Astrocyte (in vitro differentiated cells and primary cell): ENCODE data around the gene PTPRK. TPM values are rescaled to one million over a fixed set of nuclear protein-coding genes. Genes with fewer than 3 reads are reported as not detected.

Experiments used
- DNase-seq: peaks from one replicate; pipeline ENCODE4 v3.0.0-alpha.2; 2010; ENCODE audit warnings: low read depth
- FAIRE-seq: peaks from 2 replicates; lab custom pipeline; 2011; peaks lifted over from hg19 to GRCh38; lab: Jason Lieb, UNC
- H2AFZ ChIP-seq: 2 replicates; pipeline ENCODE4 v1.6.0; 2012; ENCODE audit warnings: low read depth, low read length, inconsistent platforms
- H3K27ac ChIP-seq: 2 replicates; pipeline ENCODE4 v1.5.1; 2011; ENCODE audit warnings: low read depth, low read length, inconsistent platforms
- H3K27me3 ChIP-seq: 2 replicates; pipeline ENCODE4 v1.6.0; 2011; ENCODE audit warnings: low read length, inconsistent platforms; ENCODE audit not compliant: insufficient read depth
- H3K36me3 ChIP-seq: 2 replicates; pipeline ENCODE4 v1.5.1; 2011; ENCODE audit warnings: low read length, inconsistent platforms; ENCODE audit not compliant: insufficient read depth
- H3K4me1 ChIP-seq: 2 replicates; pipeline ENCODE4 v1.5.1; 2011; ENCODE audit warnings: low read length, inconsistent platforms; ENCODE audit not compliant: insufficient read depth
- H3K4me2 ChIP-seq: 2 replicates; pipeline ENCODE4 v1.6.0; 2012; ENCODE audit warnings: low read length, inconsistent platforms
- H3K4me3 ChIP-seq: 2 replicates; pipeline ENCODE4 v1.5.1; 2011; ENCODE audit warnings: low read depth, mild to moderate bottlenecking, low read length, inconsistent platforms; ENCODE audit not compliant: insufficient read depth
- H3K79me2 ChIP-seq: 2 replicates; pipeline ENCODE4 v1.6.0; 2012; ENCODE audit warnings: mild to moderate bottlenecking, low read length, inconsistent platforms; ENCODE audit not compliant: insufficient read depth
- H3K9ac ChIP-seq: 2 replicates; pipeline ENCODE4 v1.6.0; 2012; ENCODE audit warnings: mild to moderate bottlenecking, low read length, inconsistent platforms
- H3K9me3 ChIP-seq: 2 replicates; pipeline ENCODE4 v1.5.1; 2012; ENCODE audit warnings: low read depth, mild to moderate bottlenecking, low read length, inconsistent platforms; ENCODE audit not compliant: insufficient read depth
- H4K20me1 ChIP-seq: 2 replicates; pipeline ENCODE4 v1.6.0; 2012; ENCODE audit warnings: low read length, inconsistent platforms; ENCODE audit not compliant: insufficient read depth
- H3K27ac Mint-ChIP-seq: one replicate; pipeline ENCODE4 v1.8.0; 2021; ENCODE audit warnings: mild to moderate bottlenecking, mixed read lengths; ENCODE audit not compliant: unreplicated experiment
- H3K27me3 Mint-ChIP-seq: one replicate; pipeline ENCODE4 v1.8.0; 2021; ENCODE audit warnings: low read depth, mixed read lengths; ENCODE audit not compliant: unreplicated experiment
- H3K36me3 Mint-ChIP-seq: one replicate; pipeline ENCODE4 v1.8.0; 2021; ENCODE audit warnings: low read depth, mixed read lengths; ENCODE audit not compliant: unreplicated experiment
- H3K4me1 Mint-ChIP-seq: one replicate; pipeline ENCODE4 v1.8.0; 2021; ENCODE audit warnings: low read depth, mixed read lengths; ENCODE audit not compliant: unreplicated experiment
- H3K4me3 Mint-ChIP-seq: one replicate; pipeline ENCODE4 v1.8.0; 2021; ENCODE audit warnings: mild to moderate bottlenecking, moderate library complexity, mixed read lengths; ENCODE audit not compliant: unreplicated experiment
- H3K9me3 Mint-ChIP-seq: one replicate; pipeline ENCODE4 v1.8.0; 2021; ENCODE audit warnings: mild to moderate bottlenecking, mixed read lengths; ENCODE audit not compliant: unreplicated experiment
- CTCF ChIP-seq: IDR thresholded peaks from 2 replicates; pipeline ENCODE4 v1.5.1; 2011; ENCODE audit warnings: low read depth, mild to moderate bottlenecking, inconsistent platforms, low read length, moderate library complexity; ENCODE audit not compliant: insufficient read depth
- EZH2 ChIP-seq: IDR thresholded peaks from 2 replicates; pipeline ENCODE4 v1.6.1; 2012; ENCODE audit warnings: mild to moderate bottlenecking, low read length, inconsistent platforms; ENCODE audit not compliant: insufficient read depth
- total RNA-seq: library from RNA; stranded (reverse); gene quantifications from 2 replicates; pipeline ENCODE4 v1.2.1, GENCODE V29; 2021

Gene PTPRK
- total RNA-seq, 1 donor from 2014 or later = 159 TPM

DNA sequence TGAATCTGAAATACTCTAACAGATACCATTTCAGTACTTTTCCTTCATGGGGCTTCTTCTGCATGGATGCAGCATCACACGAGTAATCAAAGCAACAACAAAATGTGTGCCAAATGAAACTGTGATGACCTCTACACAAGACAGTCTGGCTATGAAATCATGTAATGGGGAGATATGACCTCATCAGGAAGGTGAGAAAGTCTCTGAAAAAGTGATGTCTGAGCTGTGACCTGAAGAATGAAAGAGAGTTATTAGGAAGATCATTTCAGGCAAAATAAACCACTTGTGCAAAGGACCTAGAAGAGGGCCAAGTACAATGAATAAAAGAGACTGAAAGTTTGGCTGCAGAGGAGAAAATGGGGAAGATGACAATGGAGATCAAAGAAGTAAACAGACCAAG is 182.8 kb downstream of the PTPRK start:
- Mint-ChIP-seq H3K36me3 (no peaks in the 10 kb centered on the region), H3K27me3 (no peaks in the 10 kb centered on the region), H3K9me3 (no peaks in the 10 kb centered on the region), H3K27ac (no peak overlapping the region), H3K4me3 (no peak overlapping the region), H3K4me1 (peaks cover 8% of the 10 kb centered on the region)
- DNase-seq = peak; percentile 4
- Histone ChIP-seq H3K79me2 (peaks cover 62% of the 10 kb centered on the region), H3K27me3 (no peaks in the 10 kb centered on the region), H3K27ac (no peak overlapping the region), H3K4me3 (no peak overlapping the region), H3K4me2 (no peak overlapping the region), H4K20me1 (peaks cover 37% of the 10 kb centered on the region), H3K36me3 (no peaks in the 10 kb centered on the region), H2AFZ (no peak overlapping the region), H3K9me3 (no peaks in the 10 kb centered on the region), H3K4me1 (no peaks in the 10 kb centered on the region), H3K9ac (no peak overlapping the region)
- TF ChIP-seq CTCF = no peak
- TF ChIP-seq EZH2 = no peak
- FAIRE-seq = no peak

DNA sequence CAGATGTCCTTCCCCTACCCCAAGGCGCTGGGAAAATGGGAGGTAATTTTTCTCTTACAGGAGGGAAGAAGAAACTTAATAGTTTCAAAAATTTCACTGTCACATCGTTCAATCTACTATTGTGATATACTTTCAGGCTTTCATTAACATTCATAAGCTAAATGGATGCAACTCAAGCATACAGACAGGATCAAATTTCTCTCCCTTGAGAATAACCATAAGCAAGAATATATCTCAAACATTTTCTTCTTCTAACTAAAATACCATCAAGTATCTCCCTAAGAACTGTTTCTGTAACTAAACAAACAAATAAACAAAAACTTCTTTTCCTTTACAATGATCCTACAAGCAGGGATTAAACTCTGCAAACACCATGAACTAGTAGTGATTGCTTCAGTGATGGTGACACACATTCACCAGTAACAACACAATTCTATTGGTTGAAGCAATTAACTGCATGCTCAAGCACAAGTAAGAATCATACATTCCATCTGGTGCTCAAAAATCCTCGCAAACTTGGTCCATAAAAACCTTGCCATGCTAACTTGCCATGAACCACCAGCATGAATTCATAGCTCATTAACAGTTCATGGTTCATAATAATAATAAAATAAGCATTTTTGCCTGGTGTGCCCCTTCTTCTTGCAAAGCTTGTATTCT is 183.8 kb downstream of the PTPRK start:
- DNase-seq (no peak), FAIRE-seq (no peak)
- H3K36me3 Mint-ChIP-seq = no peaks in the 10 kb centered on the region
- no peak overlapping the region for H3K27ac ChIP-seq
- H3K9me3 Mint-ChIP-seq = no peaks in the 10 kb centered on the region
- H3K4me2 ChIP-seq = no peak overlapping the region
- H3K27ac Mint-ChIP-seq = no peak overlapping the region
- no peak for TF ChIP-seq EZH2
- TF ChIP-seq CTCF = no peak
- peaks cover 37% of the 10 kb centered on the region for H4K20me1 ChIP-seq
- H3K27me3 Mint-ChIP-seq = no peaks in the 10 kb centered on the region
- no peak overlapping the region for H3K9ac ChIP-seq
- H3K4me3 ChIP-seq = no peak overlapping the region
- no peaks in the 10 kb centered on the region for H3K27me3 ChIP-seq
- no peaks in the 10 kb centered on the region for H3K9me3 ChIP-seq
- H3K4me3 Mint-ChIP-seq = no peak overlapping the region
- H3K36me3 ChIP-seq = no peaks in the 10 kb centered on the region
- H3K79me2 ChIP-seq = peaks cover 63% of the 10 kb centered on the region
- H3K4me1 Mint-ChIP-seq = peaks cover 10% of the 10 kb centered on the region
- H2AFZ ChIP-seq = no peak overlapping the region
- H3K4me1 ChIP-seq = no peaks in the 10 kb centered on the region

DNA sequence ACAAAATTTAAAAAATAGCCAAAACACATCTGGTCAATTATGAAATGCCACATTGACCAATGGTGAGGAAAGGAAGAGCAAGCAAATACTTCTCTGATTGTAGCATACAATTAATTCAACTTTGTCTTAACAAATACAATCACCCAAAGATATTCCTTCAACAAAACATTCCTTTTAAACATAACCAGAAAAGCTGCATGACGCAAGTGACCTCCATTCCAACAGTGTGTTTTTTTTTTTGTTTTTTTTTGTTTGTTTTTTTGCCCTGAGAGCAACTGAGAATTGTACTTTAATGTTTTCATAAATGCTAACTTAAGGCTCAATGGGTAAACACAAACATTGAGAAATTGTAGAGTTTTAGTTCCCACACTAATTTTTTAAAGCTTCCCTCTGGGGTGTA is 184.4 kb downstream of the PTPRK start:
- Histone ChIP-seq H3K4me1 (no peaks in the 10 kb centered on the region), H3K4me2 (no peak overlapping the region), H3K36me3 (no peaks in the 10 kb centered on the region), H3K27ac (no peak overlapping the region), H3K4me3 (no peak overlapping the region), H3K79me2 (peaks cover 63% of the 10 kb centered on the region), H4K20me1 (peaks cover 37% of the 10 kb centered on the region), H2AFZ (no peak overlapping the region), H3K9me3 (no peaks in the 10 kb centered on the region), H3K27me3 (no peaks in the 10 kb centered on the region), H3K9ac (no peak overlapping the region)
- Mint-ChIP-seq H3K4me1 (peaks cover 10% of the 10 kb centered on the region), H3K4me3 (no peak overlapping the region), H3K9me3 (no peaks in the 10 kb centered on the region), H3K36me3 (no peaks in the 10 kb centered on the region), H3K27me3 (no peaks in the 10 kb centered on the region), H3K27ac (no peak overlapping the region)
- DNase-seq (no peak), FAIRE-seq (no peak)
- no peak for TF ChIP-seq EZH2
